ENCODE data around the gene CEP135. TPM values are rescaled to one million over a fixed set of nuclear protein-coding genes. Genes with fewer than 3 reads are reported as not detected.

Gene CEP135
- total RNA-seq, 1 experiment from 2014 or later = 10.9 TPM

DNA sequence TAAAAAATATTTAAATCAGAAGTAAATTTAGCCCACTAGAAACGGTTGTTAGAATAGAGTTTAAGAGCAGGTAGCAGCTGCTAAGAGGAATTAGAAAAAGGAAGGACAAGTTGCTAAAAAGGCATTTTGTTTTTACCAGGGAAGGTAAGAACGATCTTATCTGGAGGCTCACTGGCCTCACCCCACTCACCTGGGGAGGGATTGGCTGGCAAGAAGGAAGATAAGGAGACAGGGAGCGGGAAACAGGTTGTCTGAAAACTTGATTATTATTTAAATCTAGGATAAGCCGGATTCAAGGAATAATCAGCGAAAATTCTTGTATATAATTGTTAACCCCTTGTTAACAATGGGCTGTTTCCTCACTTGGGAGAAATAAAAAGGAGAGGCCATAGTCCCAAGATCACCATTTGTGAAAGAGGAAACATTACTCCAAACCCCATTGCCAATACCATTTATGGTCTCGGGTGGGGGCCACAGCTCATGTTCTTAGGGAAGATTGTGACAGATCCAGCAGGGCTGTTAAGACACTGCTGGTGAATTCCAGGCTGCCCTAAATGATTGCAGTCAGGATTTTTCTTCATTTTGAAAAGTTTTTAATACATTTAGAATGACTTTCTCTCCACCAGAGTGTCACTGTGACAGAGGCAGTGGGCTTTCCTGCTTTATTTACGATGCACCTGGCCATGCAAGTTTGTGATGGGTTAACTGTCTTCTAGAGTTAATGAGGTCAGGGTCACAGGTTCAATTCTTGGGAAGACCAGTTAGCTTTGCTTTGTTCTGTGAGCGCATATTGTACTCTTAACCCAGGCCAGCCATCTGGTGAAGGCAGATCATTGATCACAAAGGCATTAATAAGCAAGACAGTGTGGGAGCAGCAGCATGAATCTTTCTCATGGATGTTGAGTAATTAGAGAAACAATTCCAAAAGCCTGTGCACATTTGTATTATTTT lies 106.6 kb downstream of the CEP135 start:
- intact Hi-C loops (cut with micrococcal nuclease) = no loop called here
- no peak overlapping the region for H3K27ac ChIP-seq (ENCODE audit: low read depth, low read length)
- ChIA-PET CTCF (no interaction called here), RAD21 (ENCODE audit: low non-redundant PET in 1 of 2, low total read pairs in 2 of 2, uncharacterized antibody in 2 of 2, unreplicated experiment in 2 of 2) (no interaction called here), POLR2A (no interaction called here)
- no peak overlapping the region for H3K4me2 ChIP-seq (ENCODE audit: low read length)
- no TSS peak for BruUV-seq (replicated peaks)
- H3K9me3 ChIP-seq (ENCODE audit: control insufficient read depth in 1 of 2, insufficient read depth in 1 of 2, low read depth in 1 of 2, low read length in 2 of 2) = no peaks in the 10 kb centered on the region
- TF ChIP-seq EZH2phosphoT487 (IDR thresholded peaks at IDR 0.05; ENCODE audit: borderline replicate concordance) (no peak), SRF (IDR thresholded peaks at IDR 0.05; ENCODE audit: low read depth) (no peak), TCF7L2 (IDR thresholded peaks at IDR 0.05; ENCODE audit: borderline replicate concordance, extremely low read depth, insufficient read depth, insufficient read length) (no peak), EGR1 (IDR thresholded peaks at IDR 0.05; ENCODE audit: low read depth) (no peak), JUND (IDR thresholded peaks at IDR 0.05) (no peak), SP1 (IDR thresholded peaks at IDR 0.05; ENCODE audit: low read depth) (no peak)
- TF ChIP-seq, protein P1, sequence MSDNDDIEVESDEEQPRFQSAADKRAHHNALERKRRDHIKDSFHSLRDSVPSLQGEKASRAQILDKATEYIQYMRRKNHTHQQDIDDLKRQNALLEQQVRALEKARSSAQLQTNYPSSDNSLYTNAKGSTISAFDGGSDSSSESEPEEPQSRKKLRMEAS (IDR thresholded peaks at IDR 0.05) = no peak
- TF ChIP-seq, protein P2, sequence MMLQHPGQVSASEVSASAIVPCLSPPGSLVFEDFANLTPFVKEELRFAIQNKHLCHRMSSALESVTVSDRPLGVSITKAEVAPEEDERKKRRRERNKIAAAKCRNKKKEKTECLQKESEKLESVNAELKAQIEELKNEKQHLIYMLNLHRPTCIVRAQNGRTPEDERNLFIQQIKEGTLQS (IDR thresholded peaks at IDR 0.05) = no peak
- TF ChIP-seq, protein P3, sequence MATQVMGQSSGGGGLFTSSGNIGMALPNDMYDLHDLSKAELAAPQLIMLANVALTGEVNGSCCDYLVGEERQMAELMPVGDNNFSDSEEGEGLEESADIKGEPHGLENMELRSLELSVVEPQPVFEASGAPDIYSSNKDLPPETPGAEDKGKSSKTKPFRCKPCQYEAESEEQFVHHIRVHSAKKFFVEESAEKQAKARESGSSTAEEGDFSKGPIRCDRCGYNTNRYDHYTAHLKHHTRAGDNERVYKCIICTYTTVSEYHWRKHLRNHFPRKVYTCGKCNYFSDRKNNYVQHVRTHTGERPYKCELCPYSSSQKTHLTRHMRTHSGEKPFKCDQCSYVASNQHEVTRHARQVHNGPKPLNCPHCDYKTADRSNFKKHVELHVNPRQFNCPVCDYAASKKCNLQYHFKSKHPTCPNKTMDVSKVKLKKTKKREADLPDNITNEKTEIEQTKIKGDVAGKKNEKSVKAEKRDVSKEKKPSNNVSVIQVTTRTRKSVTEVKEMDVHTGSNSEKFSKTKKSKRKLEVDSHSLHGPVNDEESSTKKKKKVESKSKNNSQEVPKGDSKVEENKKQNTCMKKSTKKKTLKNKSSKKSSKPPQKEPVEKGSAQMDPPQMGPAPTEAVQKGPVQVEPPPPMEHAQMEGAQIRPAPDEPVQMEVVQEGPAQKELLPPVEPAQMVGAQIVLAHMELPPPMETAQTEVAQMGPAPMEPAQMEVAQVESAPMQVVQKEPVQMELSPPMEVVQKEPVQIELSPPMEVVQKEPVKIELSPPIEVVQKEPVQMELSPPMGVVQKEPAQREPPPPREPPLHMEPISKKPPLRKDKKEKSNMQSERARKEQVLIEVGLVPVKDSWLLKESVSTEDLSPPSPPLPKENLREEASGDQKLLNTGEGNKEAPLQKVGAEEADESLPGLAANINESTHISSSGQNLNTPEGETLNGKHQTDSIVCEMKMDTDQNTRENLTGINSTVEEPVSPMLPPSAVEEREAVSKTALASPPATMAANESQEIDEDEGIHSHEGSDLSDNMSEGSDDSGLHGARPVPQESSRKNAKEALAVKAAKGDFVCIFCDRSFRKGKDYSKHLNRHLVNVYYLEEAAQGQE (IDR thresholded peaks at IDR 0.05; ENCODE audit: low read depth) = no peak
- TF ChIP-seq, protein P4, sequence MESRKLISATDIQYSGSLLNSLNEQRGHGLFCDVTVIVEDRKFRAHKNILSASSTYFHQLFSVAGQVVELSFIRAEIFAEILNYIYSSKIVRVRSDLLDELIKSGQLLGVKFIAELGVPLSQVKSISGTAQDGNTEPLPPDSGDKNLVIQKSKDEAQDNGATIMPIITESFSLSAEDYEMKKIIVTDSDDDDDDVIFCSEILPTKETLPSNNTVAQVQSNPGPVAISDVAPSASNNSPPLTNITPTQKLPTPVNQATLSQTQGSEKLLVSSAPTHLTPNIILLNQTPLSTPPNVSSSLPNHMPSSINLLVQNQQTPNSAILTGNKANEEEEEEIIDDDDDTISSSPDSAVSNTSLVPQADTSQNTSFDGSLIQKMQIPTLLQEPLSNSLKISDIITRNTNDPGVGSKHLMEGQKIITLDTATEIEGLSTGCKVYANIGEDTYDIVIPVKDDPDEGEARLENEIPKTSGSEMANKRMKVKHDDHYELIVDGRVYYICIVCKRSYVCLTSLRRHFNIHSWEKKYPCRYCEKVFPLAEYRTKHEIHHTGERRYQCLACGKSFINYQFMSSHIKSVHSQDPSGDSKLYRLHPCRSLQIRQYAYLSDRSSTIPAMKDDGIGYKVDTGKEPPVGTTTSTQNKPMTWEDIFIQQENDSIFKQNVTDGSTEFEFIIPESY (IDR thresholded peaks at IDR 0.05; ENCODE audit: extremely low read depth, insufficient replicate concordance, low read length) = no peak
- TF ChIP-seq, protein P5, sequence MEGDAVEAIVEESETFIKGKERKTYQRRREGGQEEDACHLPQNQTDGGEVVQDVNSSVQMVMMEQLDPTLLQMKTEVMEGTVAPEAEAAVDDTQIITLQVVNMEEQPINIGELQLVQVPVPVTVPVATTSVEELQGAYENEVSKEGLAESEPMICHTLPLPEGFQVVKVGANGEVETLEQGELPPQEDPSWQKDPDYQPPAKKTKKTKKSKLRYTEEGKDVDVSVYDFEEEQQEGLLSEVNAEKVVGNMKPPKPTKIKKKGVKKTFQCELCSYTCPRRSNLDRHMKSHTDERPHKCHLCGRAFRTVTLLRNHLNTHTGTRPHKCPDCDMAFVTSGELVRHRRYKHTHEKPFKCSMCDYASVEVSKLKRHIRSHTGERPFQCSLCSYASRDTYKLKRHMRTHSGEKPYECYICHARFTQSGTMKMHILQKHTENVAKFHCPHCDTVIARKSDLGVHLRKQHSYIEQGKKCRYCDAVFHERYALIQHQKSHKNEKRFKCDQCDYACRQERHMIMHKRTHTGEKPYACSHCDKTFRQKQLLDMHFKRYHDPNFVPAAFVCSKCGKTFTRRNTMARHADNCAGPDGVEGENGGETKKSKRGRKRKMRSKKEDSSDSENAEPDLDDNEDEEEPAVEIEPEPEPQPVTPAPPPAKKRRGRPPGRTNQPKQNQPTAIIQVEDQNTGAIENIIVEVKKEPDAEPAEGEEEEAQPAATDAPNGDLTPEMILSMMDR (IDR thresholded peaks at IDR 0.05 in 2 of 3, conservative IDR thresholded peaks at IDR 0.05 in 1 of 3; ENCODE audit: borderline replicate concordance in 1 of 3, insufficient read depth in 1 of 3, low read depth in 2 of 3, low read length in 2 of 3) = no peak
- H3K27me3 ChIP-seq (ENCODE audit: insufficient read depth, low read length) = no peaks in the 10 kb centered on the region
- no peak for DNase-seq (ENCODE audit: low read depth, low spot score)
- H4K20me1 ChIP-seq (ENCODE audit: insufficient read depth) = 0 out of 2 replicates have a peak, but pooled peaks cover 3% of the 10 kb centered on the region
- H3K4me1 ChIP-seq (ENCODE audit: control insufficient read depth in 1 of 2, insufficient read depth in 2 of 2, low read length in 2 of 2) = peaks cover 4 to 5% of the 10 kb centered on the region in 2 experiments; a peak in 3 of 4 replicates
- H3K79me2 ChIP-seq (ENCODE audit: insufficient read depth, low read length) = peaks cover 26% of the 10 kb centered on the region
- no peak overlapping the region for H2AFZ ChIP-seq (ENCODE audit: low read depth, low read length, poor library complexity, severe bottlenecking)
- ATAC-seq = no peak
- no peak overlapping the region for H3K9ac ChIP-seq (ENCODE audit: low read length)
- no peak overlapping the region for H3K4me3 ChIP-seq (replicated peaks in 1 of 2; ENCODE audit: low read depth in 1 of 2, low read length in 2 of 2)
- H3K36me3 ChIP-seq (ENCODE audit: control insufficient read depth in 1 of 2, insufficient read depth in 2 of 2, low read length in 2 of 2) = no peaks in the 10 kb centered on the region
- no peaks in the 10 kb centered on the region for H3K9me2 ChIP-seq (ENCODE audit: insufficient read depth)
